Measurements from ENCODE around the gene TCERG1L. TPM values are rescaled to one million over a fixed set of nuclear protein-coding genes. Genes with fewer than 3 reads are reported as not detected.

Gene TCERG1L
- total RNA-seq, 1 experiment from 2014 or later = 1.5 TPM

DNA sequence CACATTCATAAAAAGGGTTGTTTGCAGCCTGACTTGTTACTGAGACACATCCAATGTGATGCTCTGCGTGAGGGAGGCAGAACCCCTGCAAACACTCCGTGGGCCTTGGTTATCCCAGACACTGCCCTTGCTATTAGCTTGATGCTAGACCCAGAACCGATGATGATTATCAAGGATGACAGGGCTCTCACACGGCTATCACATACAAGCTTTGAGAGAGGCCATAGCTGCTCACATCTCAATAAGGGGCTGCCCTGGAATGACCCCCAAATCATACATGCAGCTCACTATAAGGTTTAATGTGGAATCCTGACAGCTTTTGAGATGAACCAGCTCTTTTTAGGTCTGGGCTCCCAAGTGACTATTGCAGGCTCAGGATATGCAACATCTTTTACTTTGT, 44.4 kb upstream of the TCERG1L start:
- DNase-seq (ENCODE audit: low spot score) = no peak
- H3K4me1 Mint-ChIP-seq = peaks cover 6% of the 10 kb centered on the region
- ChIA-PET POLR2A (no interaction called here), CTCF (no interaction called here)
- H3K36me3 Mint-ChIP-seq = peaks cover 51% of the 10 kb centered on the region
- H3K27ac Mint-ChIP-seq = no peak overlapping the region
- TF ChIP-seq OVOL2 (CRISPR knock-in tag; IDR thresholded peaks at IDR 0.05; ENCODE audit: borderline replicate concordance) (no peak), CREB1 (CRISPR knock-in tag; IDR thresholded peaks at IDR 0.05) (no peak)
- H3K4me3 Mint-ChIP-seq = no peak overlapping the region
- H3K27me3 Mint-ChIP-seq (ENCODE audit: low read depth) = peaks cover 6% of the 10 kb centered on the region; the same call in 1 of the 2 replicates
- no peak for ATAC-seq
- peaks cover 62% of the 10 kb centered on the region for H3K9me3 Mint-ChIP-seq

DNA sequence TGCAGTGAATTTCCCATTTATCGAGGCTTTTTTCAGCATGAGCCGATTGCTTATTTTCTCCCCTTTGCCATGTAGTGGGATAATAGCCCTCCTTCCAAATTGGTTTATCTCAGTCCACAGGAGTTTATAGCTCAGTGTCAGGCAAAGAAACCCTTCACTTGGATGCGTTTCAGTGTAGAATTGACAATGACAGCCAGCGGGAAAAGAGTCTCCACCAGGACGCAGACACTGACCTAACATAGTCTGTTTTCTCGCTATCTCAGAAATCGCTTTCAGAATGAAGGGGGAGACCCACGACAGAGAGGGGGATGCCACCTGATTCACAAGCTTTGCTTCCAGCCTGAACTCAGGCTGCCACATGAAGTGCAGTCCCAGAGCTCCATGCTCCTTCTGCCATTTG, 43.5 kb upstream of the TCERG1L start:
- TF ChIP-seq ZNF219 (CRISPR knock-in tag; IDR thresholded peaks at IDR 0.05; ENCODE audit: borderline replicate concordance) = no peak
- no peak for TF ChIP-seq ZNF416 (CRISPR knock-in tag; IDR thresholded peaks at IDR 0.05)
- TF ChIP-seq, protein P1, sequence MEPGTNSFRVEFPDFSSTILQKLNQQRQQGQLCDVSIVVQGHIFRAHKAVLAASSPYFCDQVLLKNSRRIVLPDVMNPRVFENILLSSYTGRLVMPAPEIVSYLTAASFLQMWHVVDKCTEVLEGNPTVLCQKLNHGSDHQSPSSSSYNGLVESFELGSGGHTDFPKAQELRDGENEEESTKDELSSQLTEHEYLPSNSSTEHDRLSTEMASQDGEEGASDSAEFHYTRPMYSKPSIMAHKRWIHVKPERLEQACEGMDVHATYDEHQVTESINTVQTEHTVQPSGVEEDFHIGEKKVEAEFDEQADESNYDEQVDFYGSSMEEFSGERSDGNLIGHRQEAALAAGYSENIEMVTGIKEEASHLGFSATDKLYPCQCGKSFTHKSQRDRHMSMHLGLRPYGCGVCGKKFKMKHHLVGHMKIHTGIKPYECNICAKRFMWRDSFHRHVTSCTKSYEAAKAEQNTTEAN (CRISPR knock-in tag; IDR thresholded peaks at IDR 0.05) = no peak
- ChIA-PET CTCF (no interaction called here), POLR2A (no interaction called here)
- Mint-ChIP-seq H3K9me3 (peaks cover 64% of the 10 kb centered on the region), H3K27me3 (ENCODE audit: low read depth) (peaks cover 10% of the 10 kb centered on the region; the same call in 1 of the 2 replicates), H3K27ac (no peak overlapping the region), H3K36me3 (peaks cover 52% of the 10 kb centered on the region), H3K4me1 (peaks cover 12% of the 10 kb centered on the region), H3K4me3 (no peak overlapping the region)
- ATAC-seq = no peak
- no peak for DNase-seq (ENCODE audit: low spot score)

DNA sequence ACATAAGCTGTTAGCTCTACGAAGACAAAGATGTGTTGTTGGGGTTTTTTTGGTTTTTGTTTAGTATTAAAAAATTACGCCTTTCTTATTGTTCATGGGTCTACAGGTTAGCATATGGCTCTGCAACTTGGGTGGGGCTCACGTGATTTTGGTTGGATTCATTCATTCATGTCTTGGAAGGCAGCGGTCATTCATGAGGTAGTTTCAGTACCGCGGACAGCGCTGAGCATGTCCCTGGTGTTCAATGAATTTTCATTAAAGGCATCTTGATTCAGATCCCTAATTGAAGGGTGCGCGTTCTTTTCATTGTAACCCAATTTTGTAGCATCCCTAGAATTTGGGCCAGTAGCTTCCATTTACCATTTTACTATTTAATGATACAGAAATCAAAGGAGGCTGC, 42.9 kb upstream of the TCERG1L start:
- CTCF ChIA-PET = no interaction called here
- DNase-seq (ENCODE audit: low spot score) = no peak
- H3K36me3 Mint-ChIP-seq = peaks cover 52% of the 10 kb centered on the region

More for the DNA sequence above, 42.9 kb upstream of the TCERG1L start:
- ATAC-seq = no peak
- POLR2A ChIA-PET = no interaction called here
- H3K27me3 Mint-ChIP-seq (ENCODE audit: low read depth) = peaks cover 10% of the 10 kb centered on the region; the same call in 1 of the 2 replicates
- no peak overlapping the region for H3K4me3 Mint-ChIP-seq
- H3K9me3 Mint-ChIP-seq = peaks cover 65% of the 10 kb centered on the region
- peaks cover 16% of the 10 kb centered on the region for H3K4me1 Mint-ChIP-seq
- TF ChIP-seq ZNF219 (CRISPR knock-in tag; IDR thresholded peaks at IDR 0.05; ENCODE audit: borderline replicate concordance) (no peak), NR1H2 (CRISPR knock-in tag; IDR thresholded peaks at IDR 0.05) (no peak), FOXJ3 (CRISPR knock-in tag; IDR thresholded peaks at IDR 0.05; ENCODE audit: borderline replicate concordance) (no peak), ATF1 (CRISPR knock-in tag; IDR thresholded peaks at IDR 0.05) (no peak), KAT7 (CRISPR knock-in tag; IDR thresholded peaks at IDR 0.05; ENCODE audit: borderline replicate concordance) (no peak), NR2C2 (CRISPR knock-in tag; IDR thresholded peaks at IDR 0.05) (no peak), ZNF423 (CRISPR knock-in tag; IDR thresholded peaks at IDR 0.05) (no peak), HMGA2 (CRISPR knock-in tag; IDR thresholded peaks at IDR 0.05) (no peak), ZNF138 (CRISPR knock-in tag; conservative IDR thresholded peaks at IDR 0.05) (no peak)
- TF ChIP-seq, protein P2, sequence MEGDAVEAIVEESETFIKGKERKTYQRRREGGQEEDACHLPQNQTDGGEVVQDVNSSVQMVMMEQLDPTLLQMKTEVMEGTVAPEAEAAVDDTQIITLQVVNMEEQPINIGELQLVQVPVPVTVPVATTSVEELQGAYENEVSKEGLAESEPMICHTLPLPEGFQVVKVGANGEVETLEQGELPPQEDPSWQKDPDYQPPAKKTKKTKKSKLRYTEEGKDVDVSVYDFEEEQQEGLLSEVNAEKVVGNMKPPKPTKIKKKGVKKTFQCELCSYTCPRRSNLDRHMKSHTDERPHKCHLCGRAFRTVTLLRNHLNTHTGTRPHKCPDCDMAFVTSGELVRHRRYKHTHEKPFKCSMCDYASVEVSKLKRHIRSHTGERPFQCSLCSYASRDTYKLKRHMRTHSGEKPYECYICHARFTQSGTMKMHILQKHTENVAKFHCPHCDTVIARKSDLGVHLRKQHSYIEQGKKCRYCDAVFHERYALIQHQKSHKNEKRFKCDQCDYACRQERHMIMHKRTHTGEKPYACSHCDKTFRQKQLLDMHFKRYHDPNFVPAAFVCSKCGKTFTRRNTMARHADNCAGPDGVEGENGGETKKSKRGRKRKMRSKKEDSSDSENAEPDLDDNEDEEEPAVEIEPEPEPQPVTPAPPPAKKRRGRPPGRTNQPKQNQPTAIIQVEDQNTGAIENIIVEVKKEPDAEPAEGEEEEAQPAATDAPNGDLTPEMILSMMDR (IDR thresholded peaks at IDR 0.05) = no peak
- TF ChIP-seq, protein P3, sequence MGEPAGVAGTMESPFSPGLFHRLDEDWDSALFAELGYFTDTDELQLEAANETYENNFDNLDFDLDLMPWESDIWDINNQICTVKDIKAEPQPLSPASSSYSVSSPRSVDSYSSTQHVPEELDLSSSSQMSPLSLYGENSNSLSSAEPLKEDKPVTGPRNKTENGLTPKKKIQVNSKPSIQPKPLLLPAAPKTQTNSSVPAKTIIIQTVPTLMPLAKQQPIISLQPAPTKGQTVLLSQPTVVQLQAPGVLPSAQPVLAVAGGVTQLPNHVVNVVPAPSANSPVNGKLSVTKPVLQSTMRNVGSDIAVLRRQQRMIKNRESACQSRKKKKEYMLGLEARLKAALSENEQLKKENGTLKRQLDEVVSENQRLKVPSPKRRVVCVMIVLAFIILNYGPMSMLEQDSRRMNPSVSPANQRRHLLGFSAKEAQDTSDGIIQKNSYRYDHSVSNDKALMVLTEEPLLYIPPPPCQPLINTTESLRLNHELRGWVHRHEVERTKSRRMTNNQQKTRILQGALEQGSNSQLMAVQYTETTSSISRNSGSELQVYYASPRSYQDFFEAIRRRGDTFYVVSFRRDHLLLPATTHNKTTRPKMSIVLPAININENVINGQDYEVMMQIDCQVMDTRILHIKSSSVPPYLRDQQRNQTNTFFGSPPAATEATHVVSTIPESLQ (CRISPR knock-in tag; IDR thresholded peaks at IDR 0.05) = no peak
- TF ChIP-seq, protein P4, sequence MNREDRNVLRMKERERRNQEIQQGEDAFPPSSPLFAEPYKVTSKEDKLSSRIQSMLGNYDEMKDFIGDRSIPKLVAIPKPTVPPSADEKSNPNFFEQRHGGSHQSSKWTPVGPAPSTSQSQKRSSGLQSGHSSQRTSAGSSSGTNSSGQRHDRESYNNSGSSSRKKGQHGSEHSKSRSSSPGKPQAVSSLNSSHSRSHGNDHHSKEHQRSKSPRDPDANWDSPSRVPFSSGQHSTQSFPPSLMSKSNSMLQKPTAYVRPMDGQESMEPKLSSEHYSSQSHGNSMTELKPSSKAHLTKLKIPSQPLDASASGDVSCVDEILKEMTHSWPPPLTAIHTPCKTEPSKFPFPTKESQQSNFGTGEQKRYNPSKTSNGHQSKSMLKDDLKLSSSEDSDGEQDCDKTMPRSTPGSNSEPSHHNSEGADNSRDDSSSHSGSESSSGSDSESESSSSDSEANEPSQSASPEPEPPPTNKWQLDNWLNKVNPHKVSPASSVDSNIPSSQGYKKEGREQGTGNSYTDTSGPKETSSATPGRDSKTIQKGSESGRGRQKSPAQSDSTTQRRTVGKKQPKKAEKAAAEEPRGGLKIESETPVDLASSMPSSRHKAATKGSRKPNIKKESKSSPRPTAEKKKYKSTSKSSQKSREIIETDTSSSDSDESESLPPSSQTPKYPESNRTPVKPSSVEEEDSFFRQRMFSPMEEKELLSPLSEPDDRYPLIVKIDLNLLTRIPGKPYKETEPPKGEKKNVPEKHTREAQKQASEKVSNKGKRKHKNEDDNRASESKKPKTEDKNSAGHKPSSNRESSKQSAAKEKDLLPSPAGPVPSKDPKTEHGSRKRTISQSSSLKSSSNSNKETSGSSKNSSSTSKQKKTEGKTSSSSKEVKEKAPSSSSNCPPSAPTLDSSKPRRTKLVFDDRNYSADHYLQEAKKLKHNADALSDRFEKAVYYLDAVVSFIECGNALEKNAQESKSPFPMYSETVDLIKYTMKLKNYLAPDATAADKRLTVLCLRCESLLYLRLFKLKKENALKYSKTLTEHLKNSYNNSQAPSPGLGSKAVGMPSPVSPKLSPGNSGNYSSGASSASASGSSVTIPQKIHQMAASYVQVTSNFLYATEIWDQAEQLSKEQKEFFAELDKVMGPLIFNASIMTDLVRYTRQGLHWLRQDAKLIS (CRISPR knock-in tag; IDR thresholded peaks at IDR 0.05; ENCODE audit: borderline replicate concordance) = no peak
- H3K27ac Mint-ChIP-seq = no peak overlapping the region

All from WTC11 (cell line).